Stimulated activated CD4-positive, alpha-beta T cell treated with anti-CD3 and anti-CD28 coated beads, Interleukin-12 subunit alpha, Interleukin-12 subunit beta, amount 100 ng/mL, for 24 hours (primary cell): ENCODE data around the gene PRCD.
"Not testable (repeated sequence)": the region's sequence is repeated elsewhere in the genome, so short reads cannot be mapped to it uniquely, and the experiment has no call there.

ENCODE experiments used
- DNase-seq, 2 experiments: peaks; one replicate each; pipeline ENCODE4 v3.0.0-alpha.2; 2020; ENCODE audit warnings: low read depth in 2 of 2

The PRCD gene

DNA sequence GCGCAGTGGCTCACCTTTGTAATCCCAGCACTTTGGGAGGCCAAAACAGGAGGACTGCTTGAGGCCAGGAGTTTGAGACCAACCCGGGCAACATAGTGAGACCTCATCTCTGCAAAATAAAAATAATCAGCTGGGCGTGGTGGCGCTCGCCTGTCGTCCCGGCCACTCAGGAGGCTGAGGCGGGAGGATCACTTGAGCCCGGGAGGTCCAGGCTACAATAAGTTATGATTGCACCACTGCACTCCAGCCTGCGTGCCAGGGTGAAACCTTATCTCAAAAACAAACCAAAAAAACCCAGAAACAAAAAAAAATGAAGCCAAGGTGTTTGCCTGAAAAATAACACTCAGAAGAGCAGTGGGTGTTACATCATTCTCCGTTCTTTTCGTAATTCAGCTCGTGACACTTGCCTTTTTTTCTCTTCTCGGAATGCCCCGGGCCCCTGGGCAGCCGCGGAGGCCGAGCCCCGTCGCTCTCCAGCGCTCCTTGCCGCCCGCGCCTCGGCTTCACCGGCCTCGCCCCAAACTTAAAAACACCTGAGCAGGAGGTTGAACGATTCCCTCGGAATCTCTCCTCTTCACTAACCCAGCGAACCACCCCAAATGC, 17.0 kb downstream of the PRCD start:
- no peak for DNase-seq

DNA sequence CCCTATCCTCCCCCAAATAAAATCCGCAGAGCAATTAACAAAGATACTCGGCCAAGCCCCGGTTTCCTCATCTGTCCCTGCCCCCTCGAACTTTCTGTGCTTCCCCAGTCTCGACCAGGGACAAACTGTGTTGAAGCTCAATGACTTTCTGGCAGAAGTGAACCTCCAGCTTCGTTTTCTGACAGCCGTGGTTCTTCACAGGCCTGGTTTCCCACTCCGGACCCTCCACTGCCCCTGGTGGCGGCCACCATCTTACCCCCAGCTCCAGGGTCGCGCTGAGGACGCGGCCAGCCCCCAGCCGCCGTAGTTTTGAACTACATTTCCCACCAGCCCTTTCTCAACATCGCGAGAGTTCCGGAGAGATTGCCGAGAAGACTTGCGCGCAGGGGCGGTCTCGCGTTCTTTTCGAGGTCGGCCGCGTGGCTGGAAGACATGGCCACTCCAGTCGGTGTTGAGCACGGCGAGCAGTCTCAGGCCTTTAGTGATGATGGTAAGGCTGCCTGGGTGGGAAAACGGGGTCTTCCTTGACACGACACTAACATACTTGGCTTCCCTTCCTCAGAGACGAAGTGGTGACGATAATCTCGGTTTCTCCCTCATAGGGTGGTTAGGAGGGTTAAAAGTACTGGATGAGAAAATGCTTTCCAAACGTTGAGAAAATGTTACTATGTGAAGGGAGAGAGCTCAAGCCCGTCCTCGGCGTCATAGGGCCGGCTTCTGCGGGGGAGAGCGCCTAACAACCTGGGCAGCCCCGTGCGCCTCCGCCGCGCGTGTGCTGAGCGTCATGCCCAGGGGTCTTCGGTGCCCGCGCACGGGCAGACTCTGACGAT, 17.7 kb downstream of the PRCD start:
- DNase-seq: peak; percentile 89 to 93

DNA sequence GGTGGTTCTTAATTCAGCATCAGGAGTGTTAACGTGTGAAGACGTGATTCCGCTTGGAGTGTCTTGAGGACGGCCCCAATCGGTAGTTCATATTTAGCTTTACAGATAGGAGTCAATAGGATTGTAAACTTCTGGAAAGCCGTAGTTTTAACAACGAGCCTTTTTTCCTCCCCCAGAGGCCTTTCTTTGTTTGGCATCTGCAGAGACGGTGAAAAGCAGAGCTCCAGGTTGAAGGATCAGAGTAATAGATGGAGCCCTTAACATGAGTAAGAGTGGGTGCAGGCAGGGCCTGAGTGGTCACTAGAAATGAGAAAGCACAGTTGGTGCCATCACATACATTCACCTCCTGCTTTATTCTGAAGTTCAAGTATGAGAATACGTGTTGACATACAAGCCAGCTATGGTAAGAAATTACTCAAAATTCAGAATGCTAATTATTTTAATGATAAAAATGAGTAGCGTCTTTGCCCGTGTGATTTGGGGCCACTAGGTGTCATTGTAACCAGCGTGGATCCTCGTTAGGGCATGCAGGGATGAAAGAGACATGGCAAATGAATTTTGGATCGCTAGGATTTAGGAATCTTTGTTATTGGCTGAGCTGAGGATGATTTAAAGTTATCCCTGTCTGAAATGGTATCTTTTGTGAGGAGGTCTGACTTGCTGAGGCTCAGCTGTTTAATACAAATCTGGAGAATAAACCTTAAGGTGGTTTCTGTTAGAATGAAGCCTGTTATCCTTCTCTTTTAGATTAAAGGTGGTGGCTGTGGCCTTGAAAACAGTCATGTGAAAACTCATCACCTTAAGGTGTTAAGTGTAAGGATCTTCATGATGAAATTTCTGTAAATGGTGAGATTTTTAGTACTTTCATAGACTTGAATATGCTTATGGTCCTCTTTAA, 18.6 kb downstream of the PRCD start:
- DNase-seq: no peak

DNA sequence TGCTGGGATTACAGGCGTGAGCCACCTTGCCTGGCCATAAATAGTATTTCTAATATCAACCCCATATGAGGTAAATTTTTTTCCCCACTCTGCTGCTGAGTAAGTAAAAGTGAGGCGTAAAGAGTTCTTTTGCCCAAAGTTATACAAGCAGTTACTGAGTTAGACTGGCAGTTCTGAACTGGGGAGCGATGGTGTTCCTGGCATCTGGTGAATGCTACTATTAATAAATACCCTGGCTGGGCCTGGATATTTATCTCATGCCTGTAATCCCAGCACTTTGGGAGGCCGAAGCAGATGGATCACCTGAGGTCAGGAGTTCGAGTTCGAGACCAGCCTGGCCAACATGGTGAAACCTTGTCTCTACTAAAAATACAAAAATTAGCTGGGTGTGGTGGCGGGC, 19.6 kb downstream of the PRCD start:
- not testable (repeated sequence) for DNase-seq

DNA sequence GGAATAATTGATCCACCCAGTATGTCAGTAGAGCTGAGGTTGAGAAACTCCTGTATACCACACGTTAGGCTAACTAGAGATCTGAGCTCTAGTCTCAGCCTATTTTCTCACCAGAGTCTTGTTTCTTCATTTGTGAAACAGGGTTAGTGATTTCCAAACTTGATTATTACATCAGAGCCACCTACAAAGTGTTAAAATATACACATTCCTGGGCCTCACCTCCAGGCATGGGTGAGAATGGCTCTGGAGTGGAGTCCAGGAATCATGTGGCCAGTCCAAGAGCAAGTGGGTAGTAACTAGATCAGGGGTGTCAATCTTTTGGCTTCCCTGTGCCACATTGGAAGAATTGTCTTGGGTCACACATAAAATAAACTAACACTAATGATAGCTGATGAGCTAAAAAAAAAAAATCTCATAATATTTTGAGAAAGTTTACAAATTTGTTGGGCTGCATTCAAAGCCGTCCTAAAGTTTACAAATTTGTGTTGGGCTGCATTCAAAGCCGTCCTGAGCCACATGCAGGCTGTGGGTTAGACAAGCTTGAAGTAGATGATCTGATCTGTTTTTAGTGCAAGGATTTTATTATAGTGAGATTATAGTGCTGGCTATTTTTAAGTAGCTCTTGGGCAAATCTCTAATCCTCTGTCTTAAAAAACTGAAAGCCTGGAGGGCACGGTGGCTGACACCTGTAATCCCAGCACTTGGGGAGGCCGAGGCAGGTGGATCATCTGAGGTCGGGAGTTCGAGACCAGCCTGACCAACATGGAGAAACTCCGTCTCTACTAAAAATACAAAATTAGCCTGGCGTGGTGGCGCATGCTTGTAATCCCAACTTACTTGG, 20.4 kb downstream of the PRCD start:
- DNase-seq: no peak

DNA sequence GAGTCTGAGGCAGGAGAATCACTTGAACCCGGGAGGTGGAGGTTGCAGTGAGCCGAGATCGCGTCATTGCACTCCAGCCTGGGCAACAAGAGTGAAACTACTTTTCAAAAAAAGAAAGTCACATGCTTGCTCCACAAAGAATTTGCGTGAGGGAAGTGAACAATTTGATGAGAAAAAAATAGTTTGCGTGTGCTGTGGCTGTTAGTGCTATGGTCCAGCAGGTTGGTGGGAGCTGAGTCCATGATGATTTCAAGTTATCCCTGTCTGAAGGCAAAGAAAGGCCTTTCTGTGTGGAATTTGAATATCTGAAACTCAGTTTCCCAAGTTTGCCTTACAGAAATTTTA, 21.0 kb downstream of the PRCD start:
- no peak for DNase-seq

DNA sequence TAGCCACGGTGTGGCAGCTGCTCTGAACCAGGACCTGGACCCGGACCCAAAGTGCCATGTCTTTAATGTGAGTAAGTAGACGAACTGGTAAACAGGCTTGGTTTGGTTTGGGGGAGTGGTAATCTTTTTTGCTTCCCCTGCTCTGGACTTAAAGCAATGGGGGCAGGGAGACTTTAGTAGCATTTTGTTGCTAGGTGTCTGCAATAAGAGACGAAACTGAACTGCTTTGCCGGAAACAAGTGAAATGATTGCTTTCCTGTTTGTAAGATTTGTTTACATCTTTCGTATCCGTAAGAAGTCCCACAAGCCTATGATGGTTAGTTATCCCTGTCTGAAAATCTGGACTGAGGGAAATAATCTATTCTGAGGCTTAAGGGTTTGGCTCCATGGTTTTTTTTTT, 21.5 kb downstream of the PRCD start:
- no peak for DNase-seq

DNA sequence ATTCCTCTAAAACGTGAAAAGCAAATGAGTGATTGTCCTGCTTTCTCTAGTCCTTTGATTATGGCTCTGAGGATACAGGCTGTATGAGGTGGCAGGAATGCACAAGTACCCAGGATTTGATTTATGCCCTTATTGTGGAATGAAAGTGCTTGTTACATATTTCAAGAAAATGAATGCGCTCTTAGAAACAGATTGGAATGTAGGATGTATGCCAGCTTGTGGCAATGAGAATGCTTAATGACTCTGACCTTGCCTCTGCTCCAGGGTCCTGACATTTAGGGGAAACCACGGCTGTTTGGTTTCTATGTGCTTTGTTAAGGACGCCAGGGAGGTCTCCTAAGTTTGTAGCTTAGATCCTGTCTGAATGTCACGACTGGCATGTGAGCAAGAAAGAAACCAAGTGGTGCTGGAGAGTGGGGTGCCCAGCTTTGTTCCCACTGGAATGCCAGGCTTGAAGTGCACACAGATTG, 22.0 kb downstream of the PRCD start:
- DNase-seq: no peak

DNA sequence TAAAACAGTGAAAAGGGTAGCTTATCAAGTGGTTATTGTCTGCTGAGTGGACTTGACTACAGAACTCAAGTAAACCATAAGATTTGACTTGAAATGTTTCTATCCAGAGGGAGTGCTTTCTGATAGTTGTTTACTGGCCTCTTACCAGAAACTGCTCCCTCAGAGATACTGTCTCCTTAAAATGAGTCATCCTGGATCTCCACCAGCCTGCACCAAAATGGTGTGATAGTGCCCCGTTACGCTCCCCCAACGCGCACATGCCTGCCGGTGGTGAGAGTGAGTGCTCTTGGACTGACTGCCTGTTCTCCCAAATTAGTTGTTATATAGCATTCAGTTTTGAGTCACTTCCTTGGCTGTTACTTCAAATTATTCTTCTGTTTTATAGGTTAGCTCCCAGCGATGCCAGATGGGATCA, 22.9 kb downstream of the PRCD start:
- DNase-seq: no peak

DNA sequence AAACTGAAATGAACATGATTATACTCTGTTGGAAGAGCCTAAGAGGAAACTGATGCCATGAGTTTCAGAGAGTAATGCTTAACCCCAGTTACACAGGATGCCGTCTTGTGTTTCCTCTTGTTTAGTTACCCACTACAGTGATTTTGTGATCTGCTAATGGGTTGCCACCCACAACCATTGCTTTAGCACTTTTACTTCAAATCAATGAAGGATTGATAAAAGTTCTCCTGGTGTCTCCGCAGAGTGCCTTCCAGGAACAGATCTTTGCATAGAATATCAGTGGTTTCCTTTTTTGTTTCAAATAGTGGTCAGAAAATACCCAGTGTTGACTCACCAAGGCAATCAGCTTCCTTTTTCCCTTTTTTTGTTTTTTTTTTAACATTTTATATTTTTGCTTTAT, 23.5 kb downstream of the PRCD start:
- DNase-seq: not testable (repeated sequence)

DNA sequence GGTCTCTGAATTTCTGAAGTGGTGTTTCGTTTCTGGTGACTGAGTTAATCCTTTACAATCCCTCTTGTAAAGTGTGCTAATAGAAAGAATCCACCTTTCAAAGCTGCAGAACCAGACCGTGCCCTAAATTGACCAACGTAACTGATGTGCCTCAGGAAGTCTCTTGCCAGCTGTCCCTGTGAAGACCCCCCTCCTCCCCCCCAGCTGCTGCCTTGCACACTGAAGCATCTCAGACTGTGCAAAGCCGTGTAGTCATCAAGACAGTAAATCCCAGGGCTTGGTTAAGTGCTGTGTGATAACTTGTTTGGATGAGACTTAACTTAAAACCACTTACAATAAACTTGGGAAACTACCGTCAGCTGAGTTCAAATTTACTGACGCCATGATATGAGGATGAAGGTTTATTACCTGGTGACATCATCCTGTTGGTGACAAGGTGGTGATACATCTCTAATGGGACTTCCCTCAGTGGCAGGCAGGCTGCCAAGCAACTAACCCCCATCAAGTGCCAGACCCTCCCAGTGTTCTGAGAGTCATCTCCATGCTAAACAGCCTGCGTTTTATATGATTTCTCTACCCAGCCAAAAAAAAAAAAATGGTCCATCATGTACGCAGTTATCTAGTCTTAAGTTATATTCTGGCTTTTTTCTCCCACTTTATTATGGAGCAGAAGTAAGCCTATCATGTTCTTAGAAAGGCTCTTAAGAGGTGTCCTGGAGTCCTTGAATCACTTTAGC, 25.3 kb downstream of the PRCD start:
- not testable (repeated sequence) for DNase-seq

DNA sequence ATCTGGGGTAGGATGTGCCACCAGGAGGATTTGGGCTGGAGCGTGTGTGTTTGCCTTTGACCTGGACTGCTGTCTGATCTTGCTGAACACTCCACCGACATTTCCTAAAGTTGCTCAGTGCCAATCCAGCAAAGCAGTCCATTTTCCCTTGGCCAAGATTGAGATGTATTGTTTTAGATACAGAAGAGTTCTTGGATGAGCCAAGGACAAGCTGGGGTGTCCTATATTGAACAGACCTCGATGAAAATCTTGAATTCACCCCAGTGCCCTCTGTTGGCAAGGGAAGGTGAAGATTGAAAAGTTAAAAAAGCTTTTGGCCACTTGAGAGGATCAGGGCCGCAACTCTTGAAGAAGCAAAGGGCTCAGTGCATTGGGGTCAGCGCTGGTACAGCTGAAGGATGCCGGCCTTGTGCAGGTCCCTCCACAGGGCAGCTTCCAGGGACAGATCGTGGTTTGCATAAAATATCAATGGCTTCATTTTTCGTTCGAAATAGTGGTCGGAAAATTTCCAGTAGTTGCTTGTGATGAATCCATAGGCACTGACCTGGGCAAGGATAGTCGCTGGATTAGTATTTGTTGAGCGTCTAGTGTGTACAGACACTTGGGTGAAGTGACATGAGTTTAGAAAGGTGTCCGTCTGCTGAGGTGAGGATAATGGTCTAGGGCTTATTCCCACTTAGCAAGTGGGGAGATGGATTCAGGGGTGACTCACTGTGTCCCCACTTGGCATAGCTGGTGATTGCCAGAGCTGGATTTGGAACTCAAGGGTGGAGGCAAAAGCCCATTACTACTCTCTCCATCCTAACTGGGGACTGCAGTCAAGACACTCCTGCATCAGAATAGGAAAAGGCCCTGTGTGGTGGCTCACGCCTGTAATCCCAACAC, 26.1 kb downstream of the PRCD start:
- no peak for DNase-seq

DNA sequence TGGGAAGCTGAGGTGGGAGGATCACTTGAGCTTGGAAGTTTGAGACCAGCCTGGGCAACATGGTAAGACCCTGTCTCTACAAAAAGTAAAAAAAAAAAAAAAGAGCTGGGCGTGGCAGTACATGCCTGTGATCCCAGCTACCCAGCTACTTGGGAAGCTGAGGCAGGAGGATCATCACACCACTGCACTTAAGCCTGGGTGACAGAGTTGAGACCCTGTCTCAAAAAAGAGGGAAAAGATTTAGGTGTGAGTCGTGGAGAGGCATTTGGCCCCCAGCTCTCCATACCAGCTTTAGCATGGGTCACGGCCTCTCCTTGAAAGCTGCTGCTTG, 26.7 kb downstream of the PRCD start:
- no peak for DNase-seq

DNA sequence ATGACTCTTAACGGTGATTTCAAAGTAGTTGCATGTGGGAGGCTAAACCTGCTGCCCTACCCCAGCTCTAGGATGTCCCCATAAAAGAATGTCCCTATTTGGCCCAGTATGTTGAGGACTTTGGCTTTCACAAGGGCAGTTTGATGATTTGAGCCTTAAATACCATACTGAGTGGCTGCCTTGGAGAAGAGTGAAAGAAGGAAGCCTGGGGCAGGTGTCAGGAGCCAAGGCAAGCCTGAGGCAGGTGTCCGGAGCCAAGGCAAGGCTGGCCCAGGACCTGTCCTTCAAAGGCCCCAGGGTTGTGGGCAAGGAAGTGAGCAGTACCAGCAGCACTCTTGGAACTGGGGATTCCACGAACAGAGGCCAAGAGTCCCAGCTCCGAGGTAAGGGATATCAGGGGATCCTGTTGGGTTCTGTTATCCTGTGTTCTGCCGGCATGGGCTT, 27.2 kb downstream of the PRCD start:
- no peak for DNase-seq

DNA sequence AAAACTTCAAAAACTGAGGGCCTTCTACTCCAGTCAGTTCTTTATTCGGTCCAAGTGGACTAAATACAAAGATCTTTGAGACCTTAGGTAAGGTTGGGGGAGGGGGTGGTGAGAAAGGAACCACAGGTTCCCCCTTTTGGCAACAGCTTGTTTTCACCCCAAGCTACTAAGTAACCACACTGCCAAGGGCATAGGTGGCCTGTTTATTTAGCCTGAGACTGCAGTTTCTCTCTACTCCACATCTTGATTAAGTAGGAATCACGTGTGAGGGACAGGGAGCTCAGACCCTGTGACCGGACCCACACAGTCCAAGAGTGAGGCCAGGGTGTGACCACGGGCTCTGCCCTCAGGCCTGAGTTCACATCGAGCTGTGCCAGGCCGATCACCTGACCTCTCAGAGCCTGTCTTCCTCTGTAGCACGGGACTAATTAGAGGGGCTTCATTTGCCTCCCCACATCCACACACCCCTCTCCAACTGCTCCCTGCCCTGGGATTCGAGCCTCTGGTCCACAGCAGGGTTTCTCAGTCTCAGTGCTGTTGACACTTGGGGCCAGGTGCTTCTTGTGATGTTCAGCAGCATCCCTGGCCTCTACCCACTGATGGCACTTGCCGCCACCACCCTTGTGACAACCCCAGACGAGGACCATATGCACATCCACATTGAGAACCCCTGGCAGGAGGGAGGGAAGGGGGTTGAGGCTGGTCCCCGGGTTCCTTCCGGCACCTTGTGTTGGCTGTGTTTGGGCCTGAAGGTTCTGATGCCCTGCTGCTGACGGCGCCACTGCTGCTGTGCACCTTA, 28.0 kb downstream of the PRCD start:
- DNase-seq: no peak

DNA sequence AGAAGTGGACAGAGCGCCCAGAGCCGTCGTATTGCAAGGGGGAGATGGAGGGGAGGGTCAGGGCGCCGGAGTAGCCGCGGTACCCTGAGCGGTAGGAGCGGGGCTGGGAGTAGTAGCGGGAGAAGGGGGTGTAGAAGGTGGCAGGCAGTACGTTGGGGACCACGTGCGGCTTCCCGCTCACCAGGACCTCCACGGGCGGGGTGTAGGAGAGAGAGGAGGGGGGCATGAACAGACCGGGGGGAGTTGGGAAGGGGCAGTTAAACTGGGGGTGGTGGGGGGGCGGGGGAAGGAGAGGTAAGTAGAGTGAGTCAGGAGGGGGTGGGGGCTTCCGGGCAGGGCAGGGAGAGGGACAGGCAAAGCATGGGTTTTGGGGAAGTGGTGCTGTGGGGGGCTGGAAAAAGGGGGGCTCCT, 29.0 kb downstream of the PRCD start:
- no peak for DNase-seq

DNA sequence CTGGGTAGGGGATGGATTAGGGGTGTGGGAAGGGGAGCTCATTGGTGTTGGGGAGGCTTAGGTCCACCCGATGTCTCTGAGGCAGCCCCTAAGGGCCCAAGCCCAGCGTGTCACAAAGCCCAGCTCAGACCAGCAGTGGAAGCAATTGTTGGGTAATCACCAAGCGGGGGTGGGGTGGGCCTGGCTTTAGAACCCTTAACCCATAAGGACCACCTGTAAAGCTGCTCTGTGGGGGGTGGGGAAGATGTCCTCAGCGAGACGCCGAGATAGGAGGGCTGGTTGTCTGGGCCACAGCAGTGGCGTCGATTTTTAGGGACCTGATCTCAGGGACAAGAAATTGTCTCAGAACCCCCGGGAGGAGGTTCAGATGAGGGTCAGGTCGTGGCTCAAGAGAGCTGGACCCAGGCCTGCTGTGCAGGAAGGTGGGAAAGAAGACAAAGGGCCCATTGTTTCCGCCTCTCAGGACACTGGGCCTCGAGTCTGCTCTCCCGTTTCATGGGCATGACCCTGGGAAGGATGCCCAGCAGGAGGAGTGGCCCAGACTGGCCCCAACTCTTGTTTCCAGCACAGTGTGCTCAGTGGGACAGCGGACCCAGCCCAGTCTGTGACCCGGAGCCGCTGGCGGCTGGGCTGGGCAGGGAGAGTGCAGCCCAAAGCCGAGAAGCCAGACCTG, 29.9 kb downstream of the PRCD start:
- no peak for DNase-seq

DNA sequence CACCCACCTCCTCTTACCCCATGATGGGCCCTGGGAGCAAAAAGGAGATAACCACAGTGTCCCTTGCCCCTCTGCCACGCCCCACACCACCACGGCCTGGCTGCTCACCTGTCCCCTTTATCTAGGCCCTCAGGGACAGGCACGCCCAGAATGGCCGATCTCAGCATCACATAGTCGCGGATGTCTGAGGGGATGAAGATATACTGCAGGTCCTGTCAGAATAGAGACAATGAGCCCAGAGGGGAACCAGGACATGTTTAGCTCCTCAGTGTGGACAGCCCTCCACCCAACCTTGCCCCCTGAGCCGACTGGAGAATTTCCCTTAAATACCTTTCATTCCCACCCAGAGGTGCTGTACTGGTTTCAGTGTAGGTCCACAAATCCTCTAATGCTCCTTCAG, 30.6 kb downstream of the PRCD start:
- DNase-seq: no peak
